DND-41 (cell line): ENCODE data around the gene CDC25C.

Experiments
- ATAC-seq: fragments of 200-7000 bp; cut with Tn5 transposase; 3 replicates; pipeline ENCODE4 v1.9.1; 2021; ENCODE audit warnings: low read depth; ENCODE audit not compliant: insufficient read depth
- DNase-seq: peaks from one replicate; pipeline ENCODE4 v3.0.0-alpha.2; 2020
- H2AFZ ChIP-seq: 2 replicates; pipeline ENCODE4 v1.6.0; 2012; ENCODE audit warnings: low read depth, low read length
- H3K27ac ChIP-seq: 2 replicates; pipeline ENCODE4 v1.5.1; 2012; ENCODE audit warnings: low read length, inconsistent platforms
- H3K27me3 ChIP-seq: fragments of 200-600 bp; sonication (generic); 2 replicates; pipeline ENCODE4 v1.6.0; 2012; ENCODE audit warnings: low read length, mild to moderate bottlenecking, inconsistent platforms; ENCODE audit not compliant: insufficient read depth, poor library complexity
- H3K36me3 ChIP-seq: 2 replicates; pipeline ENCODE4 v1.5.1; 2012; ENCODE audit warnings: low read length, inconsistent platforms; ENCODE audit not compliant: insufficient read depth
- H3K4me1 ChIP-seq: 2 replicates; pipeline ENCODE4 v1.5.1; 2012; ENCODE audit warnings: mild to moderate bottlenecking, low read length; ENCODE audit not compliant: insufficient read depth
- H3K4me2 ChIP-seq: 2 replicates; pipeline ENCODE4 v1.6.0; 2012; ENCODE audit warnings: mild to moderate bottlenecking, moderate library complexity, low read length, inconsistent platforms; ENCODE audit not compliant: insufficient read depth
- H3K4me3 ChIP-seq, 2 experiments: fragments of 200-600 bp in 1 of 2; shearing (Covaris generic) in 1 of 2; 2 replicates each; pipeline ENCODE4 v1.5.1; 2012 to 2016; ENCODE audit warnings: inconsistent platforms in 2 of 2, low read length in 2 of 2, mild to moderate bottlenecking in 2 of 2, low read depth in 1 of 2, moderate library complexity in 1 of 2
- H3K79me2 ChIP-seq: 2 replicates; pipeline ENCODE4 v1.6.0; 2012; ENCODE audit warnings: low read length, inconsistent platforms; ENCODE audit not compliant: insufficient read depth
- H3K9ac ChIP-seq: 2 replicates; pipeline ENCODE4 v1.6.0; 2012; ENCODE audit warnings: low read depth, mild to moderate bottlenecking, inconsistent platforms, low read length, moderate library complexity
- H3K9me3 ChIP-seq: 2 replicates; pipeline ENCODE4 v1.5.1; 2012; ENCODE audit warnings: low read length, moderate library complexity, mild to moderate bottlenecking, inconsistent platforms; ENCODE audit not compliant: insufficient read depth, severe bottlenecking
- H4K20me1 ChIP-seq: 2 replicates; pipeline ENCODE4 v1.6.0; 2012; ENCODE audit warnings: low read length; ENCODE audit not compliant: insufficient read depth
- CTCF ChIP-seq: IDR thresholded peaks from 2 replicates; pipeline ENCODE4 v1.5.1; 2012; ENCODE audit warnings: borderline replicate concordance, low read length, moderate library complexity, mild to moderate bottlenecking; ENCODE audit not compliant: poor library complexity, severe bottlenecking; ENCODE audit errors: extremely low read depth
- EZH2 ChIP-seq: IDR thresholded peaks from 3 replicates; pipeline ENCODE4 v1.6.1; 2012; ENCODE audit warnings: borderline replicate concordance, low read depth, mild to moderate bottlenecking, moderate library complexity, low read length, inconsistent platforms; ENCODE audit not compliant: severe bottlenecking

CDC25C gene

DNA sequence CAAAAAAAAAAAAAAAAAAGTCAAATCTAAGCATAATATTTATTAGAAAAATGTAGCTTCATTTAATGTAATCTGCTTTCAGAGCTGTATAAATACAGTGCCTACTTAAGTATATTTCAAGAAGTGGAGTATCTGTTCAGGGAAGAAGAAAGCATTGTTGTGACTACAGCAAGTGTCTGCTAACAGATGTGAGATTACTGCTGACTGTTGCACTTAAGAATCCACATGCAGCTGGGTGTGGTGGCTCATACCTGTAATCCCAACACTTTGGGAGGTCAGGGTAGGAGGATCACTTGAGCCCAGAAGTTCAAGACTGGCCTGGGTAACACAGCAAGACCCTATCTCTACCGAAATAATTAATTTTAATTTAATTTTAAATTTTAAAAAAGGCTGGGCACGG is 39.9 kb upstream of the CDC25C start:
- Histone ChIP-seq H3K9ac (no peak overlapping the region), H3K27ac (no peak overlapping the region), H2AFZ (no peak overlapping the region), H3K9me3 (no peaks in the 10 kb centered on the region), H3K27me3 (no peaks in the 10 kb centered on the region), H3K4me3 (no peak overlapping the region), H3K4me2 (no peak overlapping the region), H3K36me3 (peaks cover 40% of the 10 kb centered on the region), H3K4me1 (no peaks in the 10 kb centered on the region), H3K79me2 (peaks cover 69% of the 10 kb centered on the region), H4K20me1 (peaks cover 43% of the 10 kb centered on the region)
- ATAC-seq (no peak), DNase-seq (no peak)
- no peak for TF ChIP-seq EZH2
- TF ChIP-seq CTCF, result no peak

- no peaks in the 10 kb centered on the region for H3K27me3 ChIP-seq
- peaks cover 33% of the 10 kb centered on the region; the same call in 1 of the 2 replicates for H3K36me3 ChIP-seq
- TF ChIP-seq EZH2 (no peak), CTCF (no peak)
- no peak overlapping the region for H3K4me3 ChIP-seq
- H3K9me3 ChIP-seq, result no peaks in the 10 kb centered on the region
- DNase-seq (no peak), ATAC-seq (no peak)
- H3K9ac ChIP-seq, result no peak overlapping the region
- no peaks in the 10 kb centered on the region for H3K4me1 ChIP-seq
- no peak overlapping the region for H2AFZ ChIP-seq
- H3K79me2 ChIP-seq, result peaks cover 78% of the 10 kb centered on the region
- H3K27ac ChIP-seq, result no peak overlapping the region
- no peak overlapping the region for H3K4me2 ChIP-seq
- H4K20me1 ChIP-seq, result peaks cover 47% of the 10 kb centered on the region
These were observed 38.9 kb upstream of the CDC25C start for GRCh38 chr5:138370537-138370936.

DNA sequence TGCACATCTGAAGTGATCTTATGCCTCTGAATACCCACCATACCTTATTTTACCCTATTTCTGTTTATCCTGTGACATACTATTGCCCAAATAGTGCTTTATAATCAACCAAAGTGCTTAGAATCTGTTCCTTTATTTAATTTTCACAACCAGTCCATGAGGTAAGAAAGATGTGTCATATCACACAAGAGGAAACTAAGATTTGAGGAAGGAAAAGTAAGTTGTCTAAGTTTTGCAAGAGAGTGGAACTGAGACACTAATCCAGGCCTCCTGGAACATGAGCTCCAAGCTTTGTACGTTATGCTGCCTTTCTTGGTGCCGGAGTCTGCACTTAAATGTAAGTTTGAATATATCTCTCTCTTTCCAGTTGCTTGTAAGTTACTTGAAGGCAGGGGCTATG is 38.1 kb upstream of the CDC25C start:
- peaks cover 27% of the 10 kb centered on the region; the same call in 1 of the 2 replicates for H3K36me3 ChIP-seq

GRCh38 chr5:138369261-138369660 is 37.7 kb upstream of the CDC25C start:
- Histone ChIP-seq H3K4me1 (no peaks in the 10 kb centered on the region), H3K9me3 (no peaks in the 10 kb centered on the region), H3K79me2 (peaks cover 91% of the 10 kb centered on the region), H3K4me3 (no peak overlapping the region), H3K27ac (no peak overlapping the region), H3K27me3 (no peaks in the 10 kb centered on the region), H2AFZ (no peak overlapping the region), H3K4me2 (no peak overlapping the region), H3K36me3 (peaks cover 23% of the 10 kb centered on the region; the same call in 1 of the 2 replicates), H3K9ac (no peak overlapping the region), H4K20me1 (peaks cover 57% of the 10 kb centered on the region)
- TF ChIP-seq CTCF (no peak), EZH2 (no peak)
- no peak; the same call in 2 of the 3 replicates for ATAC-seq
- DNase-seq, result no peak

More for the DNA sequence above, 38.1 kb upstream of the CDC25C start:
- DNase-seq, result no peak
- no peak for TF ChIP-seq EZH2
- H4K20me1 ChIP-seq, result peaks cover 54% of the 10 kb centered on the region
- H2AFZ ChIP-seq, result no peak overlapping the region
- H3K4me1 ChIP-seq, result no peaks in the 10 kb centered on the region
- no peak overlapping the region for H3K27ac ChIP-seq
- H3K4me2 ChIP-seq, result no peak overlapping the region
- H3K4me3 ChIP-seq, result no peak overlapping the region
- H3K9me3 ChIP-seq, result no peaks in the 10 kb centered on the region
- ATAC-seq, result no peak
- H3K79me2 ChIP-seq, result peaks cover 87% of the 10 kb centered on the region
- no peak overlapping the region for H3K9ac ChIP-seq
- no peaks in the 10 kb centered on the region for H3K27me3 ChIP-seq
